K562 (cell line): ENCODE results near the gene TMED7.

ENCODE experiments used
- CEBPB ChIP-seq: fragments of 450-650 bp; IDR thresholded peaks from 2 replicates; pipeline ENCODE4 v1.6.1; 2016; ENCODE audit warnings: missing genetic modification characterization, missing compliant biosample characterization
- CHD1 ChIP-seq: fragments of 200-600 bp; sonication (generic); IDR thresholded peaks from one replicate; pipeline ENCODE4 v1.6.1; 2012; ENCODE audit warnings: mild to moderate bottlenecking, moderate library complexity, low read length, inconsistent platforms
- CHD2 ChIP-seq: IDR thresholded peaks from 2 replicates; pipeline ENCODE4 v1.6.1; 2011; ENCODE audit warnings: low read depth, low read length
- CREB5 ChIP-seq: fragments of 250-450 bp; sonication (Bioruptor Pico); IDR thresholded peaks from 2 replicates; pipeline ENCODE4 v1.5.0; 2020; ENCODE audit warnings: mild to moderate bottlenecking
- CTCF ChIP-seq, 3 experiments: IDR thresholded peaks in 2 of 3; conservative IDR thresholded peaks in 1 of 3; 2 replicates each; pipeline ENCODE4 v1.5.1; 2011 to 2012; ENCODE audit warnings: low read length in 3 of 3, mild to moderate bottlenecking in 3 of 3, control low read depth in 2 of 3, improper control_type of control experiment in 1 of 3, inconsistent platforms in 1 of 3, low read depth in 1 of 3, mixed read lengths in 1 of 3, moderate library complexity in 1 of 3; ENCODE audit not compliant: insufficient read depth in 2 of 3
- DDX20 ChIP-seq: fragments of 450-650 bp; IDR thresholded peaks from 2 replicates; pipeline ENCODE4 v1.6.1; 2016; ENCODE audit warnings: missing genetic modification characterization, low read depth, mild to moderate bottlenecking, missing compliant biosample characterization, moderate library complexity
- EGR1 ChIP-seq: fragments of 450-650 bp; conservative IDR thresholded peaks from 2 replicates; pipeline ENCODE4 v1.6.1; 2017; ENCODE audit warnings: mild to moderate bottlenecking
- ELF1 ChIP-seq: fragments of 200-800 bp; sonication (Bioruptor generic); IDR thresholded peaks from 2 replicates; pipeline ENCODE4 v1.6.1; 2016; ENCODE audit warnings: missing genetic modification characterization, missing compliant biosample characterization
- HDGF ChIP-seq: fragments of 450-650 bp; IDR thresholded peaks from 2 replicates; pipeline ENCODE4 v1.6.1; 2016
- NONO ChIP-seq, 2 experiments: fragments of 200-400 bp in 1 of 2; fragments of 450-650 bp in 1 of 2; formaldehyde crosslinking in 1 of 2; IDR thresholded peaks; 2 replicates each; pipeline ENCODE4 v1.6.1; 2017; ENCODE audit warnings: low read depth in 2 of 2, mild to moderate bottlenecking in 2 of 2, moderate library complexity in 2 of 2, low read length in 1 of 2
- PATZ1 ChIP-seq: fragments of 250-450 bp; sonication (Bioruptor Pico); IDR thresholded peaks from 2 replicates; pipeline ENCODE4 v1.5.0; 2020; ENCODE audit warnings: mild to moderate bottlenecking, borderline replicate concordance
- TCF7 ChIP-seq: sonication (generic); IDR thresholded peaks from 2 replicates; pipeline ENCODE4 v1.6.1; 2016; ENCODE audit warnings: antibody characterized with exemption, borderline replicate concordance
- ZNF318 ChIP-seq, 2 experiments: fragments of 450-650 bp; IDR thresholded peaks; 2 replicates each; pipeline ENCODE4 v1.6.1; 2016; ENCODE audit warnings: mild to moderate bottlenecking in 2 of 2, borderline replicate concordance in 1 of 2, low read depth in 1 of 2, moderate library complexity in 1 of 2

- TF ChIP-seq CTCF (IDR thresholded peaks at IDR 0.05 in 2 of 3, conservative IDR thresholded peaks at IDR 0.05 in 1 of 3; ENCODE audit: insufficient read depth in 2 of 3, low read depth in 1 of 3, low read length in 3 of 3) (no peak), EGR1 (no peak), NONO (IDR thresholded peaks at IDR 0.05; ENCODE audit: low read depth in 2 of 2, low read length in 1 of 2) (no peak), CEBPB (tag) (no peak), CREB5 (CRISPR knock-in tag) (no peak), TCF7 (no peak), CHD2 (no peak), ELF1 (tag) (no peak), PATZ1 (CRISPR knock-in tag) (no peak), ZNF318 (IDR thresholded peaks at IDR 0.05; ENCODE audit: borderline replicate concordance in 1 of 2, low read depth in 1 of 2) (no peak), HDGF (no peak), CHD1 (no peak), DDX20 (tag) (no peak)
Observed at GRCh38 chr5:115616472-115616871, 9.4 kb downstream of the TMED7 start.
